Measurements from ENCODE around the gene OGDHL. TPM values are rescaled to one million over a fixed set of nuclear protein-coding genes. Genes with fewer than 3 reads are reported as not detected.

Gene OGDHL
- total and polyA plus RNA-seq, 2 of the 13 experiments (the other 11 are each of a cell fraction or from before 2014, with no cell fraction given), result 3.0 to 9.8 TPM

GRCh38 chr10:49761789-49762565 is at the start of gene OGDHL (continued):
- TF ChIP-seq ZNF326 (CRISPR knock-in tag; IDR thresholded peaks at IDR 0.05; ENCODE audit: borderline replicate concordance) (0 out of 2 replicates have a peak, but pooled peaks have one; percentile 70), LCORL (IDR thresholded peaks at IDR 0.05) (no peak), LCORL (CRISPR knock-in tag; IDR thresholded peaks at IDR 0.05) (no peak; the same call in none of the 2 replicates), ZNF547 (CRISPR knock-in tag; IDR thresholded peaks at IDR 0.05) (peak; percentile 89), ZFP36L1 (CRISPR knock-in tag; IDR thresholded peaks at IDR 0.05) (peak; percentile 95), ZNF451 (CRISPR knock-in tag; IDR thresholded peaks at IDR 0.05) (peak; percentile 94), ZNF260 (CRISPR knock-in tag; IDR thresholded peaks at IDR 0.05; ENCODE audit: borderline replicate concordance, low read depth) (no peak), ZNF281 (CRISPR knock-in tag; IDR thresholded peaks at IDR 0.05; ENCODE audit: borderline replicate concordance) (peak; percentile 78), SMAD1 (CRISPR knock-in tag; IDR thresholded peaks at IDR 0.05; ENCODE audit: borderline replicate concordance, low read depth) (peak; percentile 85; the same call in 1 of the 2 replicates), ZNF264 (CRISPR knock-in tag; IDR thresholded peaks at IDR 0.05) (peak; percentile 80; the same call in 1 of the 2 replicates), MXI1 (IDR thresholded peaks at IDR 0.05; ENCODE audit: borderline replicate concordance, low read depth, low read length) (peak; percentile 61; the same call in 1 of the 3 replicates), PBX2 (CRISPR knock-in tag; IDR thresholded peaks at IDR 0.05) (no peak), ZNF883 (CRISPR knock-in tag; IDR thresholded peaks at IDR 0.05; ENCODE audit: not compliant biosample characterization) (peak; percentile 98), KDM6A (CRISPR knock-in tag; IDR thresholded peaks at IDR 0.05; ENCODE audit: low read depth) (0 out of 2 replicates have a peak, but pooled peaks have one; percentile 29), ZNF709 (CRISPR knock-in tag; IDR thresholded peaks at IDR 0.05) (peak; percentile 98), SRY (CRISPR knock-in tag; IDR thresholded peaks at IDR 0.05) (peak; percentile 98), HINFP (CRISPR knock-in tag; IDR thresholded peaks at IDR 0.05; ENCODE audit: low read depth) (peak; percentile 87; the same call in 1 of the 2 replicates), MED8 (CRISPR knock-in tag; IDR thresholded peaks at IDR 0.05; ENCODE audit: insufficient replicate concordance) (peak; percentile 58), ZFAT (CRISPR knock-in tag; conservative IDR thresholded peaks at IDR 0.05) (peak; percentile 75; the same call in 1 of the 2 replicates), RFX3 (CRISPR knock-in tag; IDR thresholded peaks at IDR 0.05) (peak; percentile 39; the same call in 1 of the 2 replicates), TGIF2 (CRISPR knock-in tag; IDR thresholded peaks at IDR 0.05) (peak; percentile 97), ZNF660 (CRISPR knock-in tag; IDR thresholded peaks at IDR 0.05; ENCODE audit: borderline replicate concordance, low read depth) (0 out of 2 replicates have a peak, but pooled peaks have one; percentile 64), SAFB2 (CRISPR knock-in tag; IDR thresholded peaks at IDR 0.05; ENCODE audit: borderline replicate concordance, low read depth) (peak; percentile 94; the same call in 1 of the 2 replicates), NFE2 (CRISPR knock-in tag; IDR thresholded peaks at IDR 0.05) (no peak)
